Suprapubic skin (tissue), 4 donors: ENCODE measurements around the gene BBC3.

Experiments
- CTCF ChIP-seq, 2 donors: fragments of 200-600 bp in 1 of 2; fragments of 450-650 bp in 1 of 2; sonication (generic) in 1 of 2; IDR thresholded peaks; one replicate each; pipeline ENCODE4 v1.5.1; 2016 to 2019; ENCODE audit warnings: antibody characterized with exemption in 2 of 2, mild to moderate bottlenecking in 1 of 2, moderate library complexity in 1 of 2
- EP300 ChIP-seq: sonication (generic); formaldehyde crosslinking; IDR thresholded peaks from one replicate; pipeline ENCODE4 v1.6.1; 2017; ENCODE audit warnings: antibody characterized with exemption
- POLR2A ChIP-seq, 2 donors: fragments of 450-650 bp; IDR thresholded peaks; one replicate each; pipeline ENCODE4 v1.6.1; 2017; ENCODE audit warnings: antibody characterized with exemption in 2 of 2, mild to moderate bottlenecking in 2 of 2, moderate library complexity in 2 of 2
- POLR2AphosphoS5 ChIP-seq, 3 donors: sonication (generic); formaldehyde crosslinking; IDR thresholded peaks; one replicate each; pipeline ENCODE4 v1.6.1; 2017; ENCODE audit warnings: antibody characterized with exemption in 3 of 3

DNA sequence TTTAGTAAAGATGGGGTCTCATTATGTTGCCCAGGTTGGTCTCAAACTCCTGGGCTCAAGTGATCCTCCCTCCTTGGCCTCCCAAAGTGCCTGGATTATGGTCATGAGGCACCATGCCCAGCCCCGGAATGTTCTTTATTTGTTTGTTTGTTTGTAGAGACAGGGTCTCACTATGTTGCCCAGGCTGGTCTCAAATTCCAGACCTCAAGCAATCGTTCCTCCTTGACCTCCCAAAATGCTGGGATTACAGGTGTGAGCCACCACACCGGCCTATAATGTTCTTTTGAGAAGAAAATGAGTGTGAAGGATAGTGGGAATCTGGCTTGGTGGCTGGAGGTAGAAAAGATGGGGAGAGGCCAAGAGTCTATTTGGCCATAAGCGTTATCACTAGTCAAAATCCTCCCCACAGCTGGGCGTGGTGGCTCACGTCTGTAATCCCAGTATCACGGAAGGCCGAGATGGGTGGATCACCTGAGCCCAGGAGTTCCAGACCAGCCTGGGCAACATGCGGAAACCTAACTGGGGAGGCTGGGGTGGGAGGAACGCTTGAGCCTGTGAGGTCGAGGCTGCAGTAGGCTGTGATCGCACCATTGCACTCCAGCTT is 5.2 kb upstream of the BBC3 start:
- no peak for TF ChIP-seq POLR2AphosphoS5 (IDR thresholded peaks at IDR 0.05)
- no peak for TF ChIP-seq CTCF (IDR thresholded peaks at IDR 0.05)
- TF ChIP-seq EP300 = no peak
- no peak for TF ChIP-seq POLR2A (IDR thresholded peaks at IDR 0.05)
